ENCODE measurements around the gene RTTN. TPM values are rescaled to one million over a fixed set of nuclear protein-coding genes. Genes with fewer than 3 reads are reported as not detected.

The RTTN gene
- total and polyA plus RNA-seq, 2 of the 13 experiments (the other 11 are each of a cell fraction or from before 2014, with no cell fraction given): 5.4 to 18.7 TPM

GRCh38 chr18:70205421-70206397 lies at the start of gene RTTN (continued):
- peak; percentile 93; the same call in 1 of the 2 replicates for TF ChIP-seq ZHX1 (CRISPR knock-in tag; IDR thresholded peaks at IDR 0.05; ENCODE audit: low read depth)
- TF ChIP-seq PHB2 (IDR thresholded peaks at IDR 0.05; ENCODE audit: partially characterized antibody): no peak
- no peak for TF ChIP-seq BCLAF1 (IDR thresholded peaks at IDR 0.05)
- peak; percentile 65; the same call in 1 of the 2 replicates for TF ChIP-seq MYC (CRISPR knock-in tag; IDR thresholded peaks at IDR 0.05; ENCODE audit: borderline replicate concordance)
- TF ChIP-seq KLF12 (CRISPR knock-in tag; IDR thresholded peaks at IDR 0.05; ENCODE audit: borderline replicate concordance): peak; percentile 40
- peak; percentile 96 for TF ChIP-seq GABPB1 (CRISPR knock-in tag; IDR thresholded peaks at IDR 0.05)
- peak; percentile 94; the same call in 1 of the 2 replicates for TF ChIP-seq HBP1 (CRISPR knock-in tag; IDR thresholded peaks at IDR 0.05; ENCODE audit: low read depth)
- TF ChIP-seq ZSCAN31 (CRISPR knock-in tag; IDR thresholded peaks at IDR 0.05; ENCODE audit: low read depth): peak; percentile 86
- 0 out of 2 replicates have a peak, but pooled peaks have one; percentile 20 for TF ChIP-seq ZNF205 (CRISPR knock-in tag; IDR thresholded peaks at IDR 0.05)
- no peak; the same call in 1 of the 2 replicates for TF ChIP-seq GLI4 (CRISPR knock-in tag; IDR thresholded peaks at IDR 0.05; ENCODE audit: borderline replicate concordance)
- TF ChIP-seq HDAC2 (CRISPR knock-in tag; IDR thresholded peaks at IDR 0.05): peak; percentile 94
- TF ChIP-seq ZBTB33 (CRISPR knock-in tag; IDR thresholded peaks at IDR 0.05): no peak; the same call in 1 of the 2 replicates
- TF ChIP-seq ZNF101 (CRISPR knock-in tag; IDR thresholded peaks at IDR 0.05; ENCODE audit: borderline replicate concordance, low read depth): no peak
- TF ChIP-seq SSRP1 (CRISPR knock-in tag; IDR thresholded peaks at IDR 0.05): no peak
- peak; percentile 70; the same call in 1 of the 2 replicates for TF ChIP-seq ZC3H13 (CRISPR knock-in tag; IDR thresholded peaks at IDR 0.05)
- TF ChIP-seq POLR2AphosphoS5 (IDR thresholded peaks at IDR 0.05; ENCODE audit: low read depth, low read length): peak; percentile 41; the same call in 1 of the 2 replicates
- no peak for TF ChIP-seq GRHL1 (CRISPR knock-in tag; conservative IDR thresholded peaks at IDR 0.05)
